ENCODE measurements around the gene TNFRSF1B. TPM values are rescaled to one million over a fixed set of nuclear protein-coding genes. Genes with fewer than 3 reads are reported as not detected.

Gene TNFRSF1B
- total RNA-seq, 4 donors from 2014 or later = 2.1 to 17.5 (median 10.3) TPM

DNA sequence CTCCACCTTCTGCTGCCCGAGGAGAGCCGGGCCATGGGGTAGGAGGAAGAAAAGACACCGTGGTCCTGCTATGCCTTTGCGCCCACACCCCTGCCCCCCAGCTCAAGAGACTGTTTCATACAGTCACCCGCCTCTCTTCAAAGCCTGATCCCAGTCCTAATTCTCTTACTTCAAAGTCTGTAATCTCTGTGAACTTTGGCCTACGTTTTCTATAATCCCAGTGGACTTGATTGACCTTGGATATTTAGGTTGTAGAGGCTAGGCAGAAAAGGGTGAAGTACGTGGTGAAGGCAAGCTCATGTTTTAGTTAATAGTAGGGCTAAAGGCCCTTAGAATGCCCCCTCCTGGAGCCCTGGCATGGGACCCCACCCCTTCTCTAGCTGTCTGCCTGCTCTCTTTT, 91.5 kb downstream of the TNFRSF1B start:
- H3K27ac ChIP-seq = no peak overlapping the region
- TF ChIP-seq POLR2A (IDR thresholded peaks at IDR 0.05) = no peak
- TF ChIP-seq, protein P1, sequence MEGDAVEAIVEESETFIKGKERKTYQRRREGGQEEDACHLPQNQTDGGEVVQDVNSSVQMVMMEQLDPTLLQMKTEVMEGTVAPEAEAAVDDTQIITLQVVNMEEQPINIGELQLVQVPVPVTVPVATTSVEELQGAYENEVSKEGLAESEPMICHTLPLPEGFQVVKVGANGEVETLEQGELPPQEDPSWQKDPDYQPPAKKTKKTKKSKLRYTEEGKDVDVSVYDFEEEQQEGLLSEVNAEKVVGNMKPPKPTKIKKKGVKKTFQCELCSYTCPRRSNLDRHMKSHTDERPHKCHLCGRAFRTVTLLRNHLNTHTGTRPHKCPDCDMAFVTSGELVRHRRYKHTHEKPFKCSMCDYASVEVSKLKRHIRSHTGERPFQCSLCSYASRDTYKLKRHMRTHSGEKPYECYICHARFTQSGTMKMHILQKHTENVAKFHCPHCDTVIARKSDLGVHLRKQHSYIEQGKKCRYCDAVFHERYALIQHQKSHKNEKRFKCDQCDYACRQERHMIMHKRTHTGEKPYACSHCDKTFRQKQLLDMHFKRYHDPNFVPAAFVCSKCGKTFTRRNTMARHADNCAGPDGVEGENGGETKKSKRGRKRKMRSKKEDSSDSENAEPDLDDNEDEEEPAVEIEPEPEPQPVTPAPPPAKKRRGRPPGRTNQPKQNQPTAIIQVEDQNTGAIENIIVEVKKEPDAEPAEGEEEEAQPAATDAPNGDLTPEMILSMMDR (IDR thresholded peaks at IDR 0.05) = no peak
- H3K4me3 ChIP-seq = no peak overlapping the region
- H3K27me3 ChIP-seq = no peaks in the 10 kb centered on the region
- peaks cover 0 to 9% (median 0%) of the 10 kb centered on the region in 3 donors for H3K4me1 ChIP-seq
- no peak for DNase-seq
- H3K36me3 ChIP-seq = peaks cover 36 to 100% (median 73%) of the 10 kb centered on the region in 3 donors
- intact Hi-C loops (cut with DNase I) = no loop called here
- H3K9me3 ChIP-seq = no peaks in the 10 kb centered on the region
- WGBS, 2 donors = 91 to 94% methylated on average over 7 of the region's 7 CpGs

Small RNAs within 50 kb of the gene (small RNA-seq; reads per million reads assigned to genes)
- gene MIR4632 (0 reads per million in 4 donors), gene RF00156 (0 to 0.09 (median 0) reads per million in 4 donors)

Other genes with a start within 250 kb of the TNFRSF1B start
- gene KIAA2013, start 240.6 kb upstream of the TNFRSF1B start, total RNA-seq = 10 to 100 TPM; 40.4 to 50.5 (median 47.9) TPM
- gene PLOD1, start 232.3 kb upstream of the TNFRSF1B start, total RNA-seq = 10 to 100 TPM; 29.8 to 38.1 (median 34.3) TPM
- 10 to 100 TPM; 64.4 to 96.9 (median 78.7) TPM for gene MFN2, start 186.5 kb upstream of the TNFRSF1B start, total RNA-seq
- gene MIIP, start 147.5 kb upstream of the TNFRSF1B start, total RNA-seq = 10 to 100 TPM; 13.0 to 24.9 (median 19.8) TPM
- gene TNFRSF8, start 103.7 kb upstream of the TNFRSF1B start, total RNA-seq = 1 to 10 TPM in 1 of 4 donors, under 1 TPM in 2, not detected in 1; 0.18 to 1.2 (median 0.76) TPM
- gene VPS13D, start 63.0 kb downstream of the TNFRSF1B start, total RNA-seq = 100 to 1,000 TPM in 1 of 4 donors, 10 to 100 TPM in 3; 42.5 to 103 (median 59.8) TPM